HEK293T (cell line): ENCODE results near the gene FRA10AC1.

Source experiments
- ARNT ChIP-seq: fragments of 450-650 bp; IDR thresholded peaks from 2 replicates; pipeline ENCODE4 v1.6.1; 2017; ENCODE audit warnings: mild to moderate bottlenecking
- BHLHE40 ChIP-seq: fragments of 450-650 bp; IDR thresholded peaks from 2 replicates; pipeline ENCODE4 v1.6.1; 2016; ENCODE audit warnings: mild to moderate bottlenecking, moderate library complexity, borderline replicate concordance
- ELF4 ChIP-seq: fragments of 450-650 bp; IDR thresholded peaks from 2 replicates; pipeline ENCODE4 v1.6.1; 2017; ENCODE audit warnings: antibody characterized with exemption
- FOXA1 ChIP-seq: fragments of 450-650 bp; IDR thresholded peaks from 2 replicates; pipeline ENCODE4 v1.6.1; 2016; ENCODE audit warnings: mild to moderate bottlenecking
- FOXK2 ChIP-seq: fragments of 450-650 bp; IDR thresholded peaks from 2 replicates; pipeline ENCODE4 v1.6.1; 2016; ENCODE audit warnings: mild to moderate bottlenecking
- FOXM1 ChIP-seq: fragments of 450-650 bp; IDR thresholded peaks from 2 replicates; pipeline ENCODE4 v1.6.1; 2017; ENCODE audit warnings: mild to moderate bottlenecking, borderline replicate concordance
- HDGF ChIP-seq: fragments of 450-650 bp; IDR thresholded peaks from 2 replicates; pipeline ENCODE4 v1.6.1; 2017; ENCODE audit warnings: antibody characterized with exemption, borderline replicate concordance
- LEF1 ChIP-seq: fragments of 450-650 bp; IDR thresholded peaks from 2 replicates; pipeline ENCODE4 v1.6.1; 2017; ENCODE audit warnings: mild to moderate bottlenecking, borderline replicate concordance
- PKNOX1 ChIP-seq: fragments of 450-650 bp; IDR thresholded peaks from 2 replicates; pipeline ENCODE4 v1.6.1; 2016
- SP1 ChIP-seq: fragments of 450-650 bp; IDR thresholded peaks from 2 replicates; pipeline ENCODE4 v1.6.1; 2017
- SUZ12 ChIP-seq: fragments of 450-650 bp; IDR thresholded peaks from 2 replicates; pipeline ENCODE4 v1.6.1; 2016; ENCODE audit warnings: mild to moderate bottlenecking
- TARDBP ChIP-seq: fragments of 450-650 bp; IDR thresholded peaks from 2 replicates; pipeline ENCODE4 v1.6.1; 2016
- ZNF384 ChIP-seq: fragments of 450-650 bp; IDR thresholded peaks from 2 replicates; pipeline ENCODE4 v1.6.1; 2016

GRCh38 chr10:93703066-93703465 lies 674 bp upstream of the FRA10AC1 start:
- TF ChIP-seq SP1 (no peak), ARNT (no peak), FOXM1 (no peak), FOXK2 (no peak), SUZ12 (no peak), HDGF (no peak), BHLHE40 (no peak), ZNF384 (no peak), PKNOX1 (no peak), TARDBP (no peak), LEF1 (no peak), ELF4 (no peak), FOXA1 (no peak)
